Breast epithelium (tissue), 4 donors: Measurements from ENCODE around the gene CDHR3. TPM values are rescaled to one million over a fixed set of nuclear protein-coding genes. Genes with fewer than 3 reads are reported as not detected.

Source experiments
- DNase-seq, 2 donors: peaks; one replicate each; pipeline ENCODE4 v3.0.0-alpha.2; 2019; ENCODE audit warnings: low spot score in 2 of 2
- H3K27ac ChIP-seq, 2 donors: fragments of 200-600 bp; sonication (generic) in 1 of 2; one replicate each; pipeline ENCODE4 v1.5.1; 2016 to 2019; ENCODE audit warnings: mild to moderate bottlenecking in 1 of 2
- H3K27me3 ChIP-seq, 2 donors: fragments of 200-600 bp; sonication (generic) in 1 of 2; one replicate each; pipeline versions ENCODE4 v1.5.1 to v1.6.0; 2017 to 2019; ENCODE audit warnings: control low read depth in 1 of 2, mild to moderate bottlenecking in 1 of 2
- H3K36me3 ChIP-seq: fragments of 200-600 bp; one replicate; pipeline ENCODE4 v1.5.1; 2019
- H3K4me1 ChIP-seq, 2 donors: fragments of 200-600 bp; sonication (generic); one replicate each; pipeline ENCODE4 v1.5.1; 2016 to 2019; ENCODE audit warnings: control low read depth in 1 of 2
- H3K4me3 ChIP-seq, 3 donors: fragments of 200-600 bp; sonication (generic); 1 replicate in 2 of 3; 2 replicates in 1 of 3; pipeline ENCODE4 v1.5.1; 2016 to 2019; ENCODE audit warnings: mild to moderate bottlenecking in 3 of 3, moderate library complexity in 2 of 3
- H3K9me3 ChIP-seq, 2 donors: fragments of 200-600 bp; sonication (generic) in 1 of 2; one replicate each; pipeline ENCODE4 v1.5.1; 2016 to 2019; ENCODE audit warnings: control low read depth in 1 of 2
- CTCF ChIP-seq, 3 donors: fragments of 450-650 bp; IDR thresholded peaks; one replicate each; pipeline ENCODE4 v1.5.1; 2016 to 2017; ENCODE audit warnings: antibody characterized with exemption in 3 of 3, mild to moderate bottlenecking in 3 of 3, moderate library complexity in 3 of 3
- POLR2A ChIP-seq: fragments of 450-650 bp; IDR thresholded peaks from one replicate; pipeline ENCODE4 v1.6.1; 2016; ENCODE audit warnings: antibody characterized with exemption, mild to moderate bottlenecking, moderate library complexity
- POLR2AphosphoS5 ChIP-seq, 3 donors: sonication (generic); formaldehyde crosslinking; IDR thresholded peaks; one replicate each; pipeline ENCODE4 v1.6.1; 2017; ENCODE audit warnings: antibody characterized with exemption in 3 of 3
- intact Hi-C: fragments of 100-400 bp; cut with DNase I; formaldehyde crosslinking; loops from one replicate; pipeline ENCODE4 v1.15.1; 2023; ENCODE audit warnings: low total_unique reads
- total RNA-seq, 3 donors: library from RNA; depleted of rRNA; stranded (reverse); fragments of >200 nt; gene quantifications; one replicate each; pipeline ENCODE4 v1.1.0, GENCODE V29; 2016

CDHR3 gene
- total RNA-seq, 3 donors from 2014 or later = 4.6 to 8.8 (median 6.4) TPM

- no peak for DNase-seq
- Histone ChIP-seq H3K4me3 (no peak overlapping the region), H3K36me3 (no peaks in the 10 kb centered on the region), H3K27ac (no peak overlapping the region), H3K4me1 (no peaks in the 10 kb centered on the region), H3K27me3 (no peaks in the 10 kb centered on the region), H3K9me3 (no peaks in the 10 kb centered on the region)
- intact Hi-C loops = no loop called here
- TF ChIP-seq POLR2AphosphoS5 (IDR thresholded peaks at IDR 0.05) (no peak), CTCF (IDR thresholded peaks at IDR 0.05) (no peak), POLR2A (no peak)
Observed at GRCh38 chr7:106042196-106042611, 79.1 kb downstream of the CDHR3 start.

DNA sequence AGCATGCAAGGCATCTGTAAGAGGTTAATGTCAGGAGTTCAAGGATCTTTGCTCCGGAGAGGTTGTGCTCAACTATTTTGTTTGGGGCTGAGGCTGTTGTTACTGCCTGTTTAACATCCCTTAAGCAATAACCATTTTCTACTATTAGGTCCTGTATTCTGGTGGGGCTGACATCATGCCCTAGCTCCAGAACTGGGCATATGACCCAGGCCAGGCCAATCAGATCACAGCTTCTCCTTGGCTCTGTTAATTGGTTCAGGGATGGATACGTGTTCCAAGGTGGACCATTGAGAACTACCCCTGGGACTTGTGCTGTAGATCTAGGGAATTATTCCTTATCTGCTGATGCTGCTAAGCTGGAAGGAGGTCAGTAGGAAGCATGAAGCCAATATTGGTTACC, 82.1 kb downstream of the CDHR3 start:
- no peaks in the 10 kb centered on the region for H3K4me1 ChIP-seq
- no peaks in the 10 kb centered on the region for H3K9me3 ChIP-seq
- no peak overlapping the region for H3K4me3 ChIP-seq
- no peak for DNase-seq
- no peaks in the 10 kb centered on the region for H3K36me3 ChIP-seq
- TF ChIP-seq POLR2A = no peak
- TF ChIP-seq CTCF (IDR thresholded peaks at IDR 0.05) = no peak
- no peak for TF ChIP-seq POLR2AphosphoS5 (IDR thresholded peaks at IDR 0.05)
- H3K27me3 ChIP-seq = no peaks in the 10 kb centered on the region
- no peak overlapping the region for H3K27ac ChIP-seq
- intact Hi-C loops = no loop called here

DNA sequence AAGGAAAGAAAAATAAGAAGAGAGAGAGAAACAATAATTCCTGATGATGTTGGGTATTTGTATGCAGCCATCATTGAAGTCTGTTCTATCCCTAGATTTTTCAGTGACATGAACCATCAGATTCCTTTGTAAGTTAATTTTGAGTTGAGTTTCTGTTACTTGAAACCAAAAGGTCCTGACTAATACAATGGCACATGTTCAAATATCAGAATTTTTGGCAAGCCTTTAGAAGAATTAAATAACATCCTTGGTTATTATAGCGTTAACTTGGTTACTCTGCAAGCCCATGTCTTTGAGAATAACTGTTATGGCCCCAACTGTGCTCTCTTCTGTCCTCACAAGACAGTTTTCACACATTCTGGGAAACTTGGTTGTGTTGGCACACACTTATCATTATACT, 82.5 kb downstream of the CDHR3 start:
- intact Hi-C loops = no loop called here
- H3K36me3 ChIP-seq = no peaks in the 10 kb centered on the region
- DNase-seq = no peak
- TF ChIP-seq CTCF (IDR thresholded peaks at IDR 0.05) (no peak), POLR2A (no peak), POLR2AphosphoS5 (IDR thresholded peaks at IDR 0.05) (no peak)
- no peaks in the 10 kb centered on the region for H3K27me3 ChIP-seq
- no peak overlapping the region for H3K27ac ChIP-seq
- H3K9me3 ChIP-seq = no peaks in the 10 kb centered on the region
- H3K4me1 ChIP-seq = peaks cover 0 to under 1% of the 10 kb centered on the region in 2 donors
- H3K4me3 ChIP-seq = no peak overlapping the region

GRCh38 chr7:106047184-106047583, 84.1 kb downstream of the CDHR3 start:
- Histone ChIP-seq H3K4me1 (peaks cover 0 to 8% of the 10 kb centered on the region in 2 donors), H3K36me3 (no peaks in the 10 kb centered on the region), H3K9me3 (no peaks in the 10 kb centered on the region), H3K27ac (no peak overlapping the region), H3K4me3 (no peak overlapping the region), H3K27me3 (no peaks in the 10 kb centered on the region)
- intact Hi-C loops = no loop called here
- DNase-seq = no peak
- no peak for TF ChIP-seq POLR2A
- TF ChIP-seq CTCF (IDR thresholded peaks at IDR 0.05) = no peak
- no peak for TF ChIP-seq POLR2AphosphoS5 (IDR thresholded peaks at IDR 0.05)

GRCh38 chr7:106047818-106048705, 85.0 kb downstream of the CDHR3 start:
- peaks cover 0 to 8% of the 10 kb centered on the region in 2 donors for H3K4me1 ChIP-seq
- no peak overlapping the region for H3K27ac ChIP-seq
- no peak for DNase-seq
- TF ChIP-seq POLR2AphosphoS5 (IDR thresholded peaks at IDR 0.05) = no peak
- no peak for TF ChIP-seq CTCF (IDR thresholded peaks at IDR 0.05)
- TF ChIP-seq POLR2A = no peak
- H3K9me3 ChIP-seq = no peaks in the 10 kb centered on the region
- intact Hi-C loops = no loop called here
- no peaks in the 10 kb centered on the region for H3K27me3 ChIP-seq
- H3K4me3 ChIP-seq = no peak overlapping the region
- H3K36me3 ChIP-seq = no peaks in the 10 kb centered on the region
